Measurements from ENCODE around the gene SLC39A11. TPM values are rescaled to one million over a fixed set of nuclear protein-coding genes. Genes with fewer than 3 reads are reported as not detected.

SLC39A11 gene
- total and polyA plus RNA-seq, 2 donors (not counting 1 experiment from before 2014, with no cell fraction given): 12.7 to 27.4 TPM

DNA sequence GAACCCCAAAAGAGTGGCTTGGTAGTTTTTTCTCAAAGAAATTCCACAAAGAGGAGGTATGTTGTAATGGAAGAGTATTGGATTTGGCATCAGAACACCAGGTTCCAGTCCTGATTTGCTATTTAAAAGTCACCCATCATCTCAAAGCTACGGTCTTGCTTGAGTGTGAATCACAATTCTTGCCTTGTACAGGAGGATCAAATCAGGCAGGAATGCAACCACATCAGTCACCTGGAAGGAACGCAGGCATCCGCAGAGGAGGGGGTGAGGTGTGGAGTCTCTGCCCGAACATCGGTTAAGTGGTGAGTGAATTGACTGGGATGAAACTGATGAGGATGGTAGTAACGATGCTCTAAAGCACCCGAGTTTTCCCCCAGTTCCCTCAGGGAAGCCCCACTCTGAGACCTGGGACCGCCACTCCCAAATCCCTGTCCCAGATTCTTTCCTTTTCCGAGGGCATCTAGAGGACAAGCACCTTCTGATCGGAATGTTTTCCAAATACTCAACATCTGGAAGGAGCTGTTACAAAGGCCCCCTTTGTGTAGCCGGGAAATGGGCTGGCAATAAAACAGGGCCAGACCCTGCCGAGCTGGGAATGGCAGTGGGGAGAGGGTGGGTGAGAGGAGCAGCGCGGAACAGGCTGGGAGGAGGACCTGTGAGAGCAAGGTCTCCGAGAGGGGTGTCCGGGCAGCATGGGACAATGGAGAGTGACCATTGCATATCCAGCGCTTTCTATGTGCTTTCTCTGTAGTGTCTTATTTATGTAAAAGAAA lies 469.6 kb downstream of the SLC39A11 start:
- peak in 1 of 2 donors; percentile 56 for DNase-seq (ENCODE audit: low read depth in 2 of 2)
- H3K4me2 ChIP-seq (ENCODE audit: extremely low read depth, insufficient read depth, low read length): no peak overlapping the region
- no peaks in the 10 kb centered on the region for H4K20me1 ChIP-seq (ENCODE audit: control insufficient read depth, extremely low read depth, insufficient read depth, low read length)
- no peaks in the 10 kb centered on the region for H3K9me3 ChIP-seq (ENCODE audit: control insufficient read depth, insufficient read depth, low read depth, low read length)
- no peaks in the 10 kb centered on the region for H3K79me2 ChIP-seq (ENCODE audit: control insufficient read depth, insufficient read depth, low read length)
- H2AFZ ChIP-seq (ENCODE audit: low read length): no peak overlapping the region
- no peak overlapping the region for H3K9ac ChIP-seq (ENCODE audit: insufficient read depth, low read length)
- H3K36me3 ChIP-seq (ENCODE audit: control insufficient read depth, insufficient read depth, low read length): no peaks in the 10 kb centered on the region
- peaks cover 10% of the 10 kb centered on the region for H3K27me3 ChIP-seq (ENCODE audit: control insufficient read depth, insufficient read depth, low read length)
- TF ChIP-seq CTCF (conservative IDR thresholded peaks at IDR 0.05 in 1 of 2, IDR thresholded peaks at IDR 0.05 in 1 of 2; ENCODE audit: low read depth in 1 of 2, low read length in 2 of 2): no peak
- no peak overlapping the region for H3K27ac ChIP-seq (ENCODE audit: insufficient read depth, low read length)
- H3K4me1 ChIP-seq (ENCODE audit: control insufficient read depth, extremely low read depth, insufficient read depth, low read length): no peaks in the 10 kb centered on the region
- H3K4me3 ChIP-seq (replicated peaks in 1 of 4; ENCODE audit: control extremely low read depth in 1 of 4, insufficient read depth in 1 of 4, low read depth in 3 of 4, low read length in 4 of 4): no peak overlapping the region

DNA sequence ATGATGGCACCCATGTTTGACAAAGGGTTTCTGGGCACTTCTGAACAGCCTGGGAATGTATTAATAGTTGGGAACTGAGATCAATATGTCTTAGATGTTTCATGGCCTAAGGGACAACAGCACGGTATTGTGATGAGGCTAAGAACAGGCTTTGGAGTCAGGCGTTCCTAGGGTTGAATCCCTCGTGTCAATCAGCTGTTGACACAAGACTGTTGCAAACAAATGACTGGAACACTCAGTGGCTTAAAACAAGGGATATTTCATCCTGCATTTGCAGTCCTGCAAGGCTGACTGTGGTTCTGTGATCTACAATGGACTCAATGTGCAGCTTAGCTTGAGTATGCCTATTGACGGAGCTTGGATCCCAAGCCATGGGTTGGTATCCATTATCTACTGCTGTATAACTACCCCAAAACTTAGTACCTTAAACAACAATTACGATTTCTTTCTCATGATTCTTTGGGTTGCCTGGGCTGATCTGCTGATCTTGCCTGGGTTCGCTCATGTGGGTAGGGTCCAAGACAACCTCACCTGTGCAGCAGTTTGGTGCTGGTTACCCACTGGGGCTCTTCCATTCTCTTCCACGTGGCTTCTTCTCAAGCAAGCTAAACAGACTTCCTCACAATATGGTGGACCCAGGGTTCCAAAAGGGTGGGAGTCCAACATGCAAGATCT lies 472.4 kb downstream of the SLC39A11 start:
- Histone ChIP-seq H3K4me2 (ENCODE audit: extremely low read depth, insufficient read depth, low read length) (no peak overlapping the region), H3K9me3 (ENCODE audit: control insufficient read depth, insufficient read depth, low read depth, low read length) (no peaks in the 10 kb centered on the region), H3K4me3 (replicated peaks in 1 of 4; ENCODE audit: control extremely low read depth in 1 of 4, insufficient read depth in 1 of 4, low read depth in 3 of 4, low read length in 4 of 4) (no peak overlapping the region), H3K36me3 (ENCODE audit: control insufficient read depth, insufficient read depth, low read length) (no peaks in the 10 kb centered on the region), H2AFZ (ENCODE audit: low read length) (no peak overlapping the region), H4K20me1 (ENCODE audit: control insufficient read depth, extremely low read depth, insufficient read depth, low read length) (no peaks in the 10 kb centered on the region), H3K79me2 (ENCODE audit: control insufficient read depth, insufficient read depth, low read length) (no peaks in the 10 kb centered on the region), H3K4me1 (ENCODE audit: control insufficient read depth, extremely low read depth, insufficient read depth, low read length) (no peaks in the 10 kb centered on the region), H3K9ac (ENCODE audit: insufficient read depth, low read length) (no peak overlapping the region), H3K27me3 (ENCODE audit: control insufficient read depth, insufficient read depth, low read length) (peaks cover 16% of the 10 kb centered on the region), H3K27ac (ENCODE audit: insufficient read depth, low read length) (no peak overlapping the region)
- TF ChIP-seq EZH2 (IDR thresholded peaks at IDR 0.05; ENCODE audit: low read length, missing control alignments) (no peak), CTCF (conservative IDR thresholded peaks at IDR 0.05 in 1 of 2, IDR thresholded peaks at IDR 0.05 in 1 of 2; ENCODE audit: low read depth in 1 of 2, low read length in 2 of 2) (no peak)
- DNase-seq (ENCODE audit: low read depth in 2 of 2): no peak

GRCh38 chr17:72618001-72618509 lies 474.4 kb downstream of the SLC39A11 start:
- H3K27ac ChIP-seq (ENCODE audit: insufficient read depth, low read length): no peak overlapping the region
- no peaks in the 10 kb centered on the region for H3K4me1 ChIP-seq (ENCODE audit: control insufficient read depth, extremely low read depth, insufficient read depth, low read length)
- TF ChIP-seq CTCF (conservative IDR thresholded peaks at IDR 0.05 in 1 of 2, IDR thresholded peaks at IDR 0.05 in 1 of 2; ENCODE audit: low read depth in 1 of 2, low read length in 2 of 2) (no peak), EZH2 (IDR thresholded peaks at IDR 0.05; ENCODE audit: low read length, missing control alignments) (no peak)
- H3K27me3 ChIP-seq (ENCODE audit: control insufficient read depth, insufficient read depth, low read length): peaks cover 15% of the 10 kb centered on the region
- H2AFZ ChIP-seq (ENCODE audit: low read length): no peak overlapping the region
- no peaks in the 10 kb centered on the region for H3K9me3 ChIP-seq (ENCODE audit: control insufficient read depth, insufficient read depth, low read depth, low read length)
- no peak overlapping the region for H3K9ac ChIP-seq (ENCODE audit: insufficient read depth, low read length)
- H3K36me3 ChIP-seq (ENCODE audit: control insufficient read depth, insufficient read depth, low read length): no peaks in the 10 kb centered on the region
- DNase-seq (ENCODE audit: low read depth in 2 of 2): no peak
- no peaks in the 10 kb centered on the region for H4K20me1 ChIP-seq (ENCODE audit: control insufficient read depth, extremely low read depth, insufficient read depth, low read length)
- H3K4me2 ChIP-seq (ENCODE audit: extremely low read depth, insufficient read depth, low read length): no peak overlapping the region
- no peak overlapping the region for H3K4me3 ChIP-seq (replicated peaks in 1 of 4; ENCODE audit: control extremely low read depth in 1 of 4, insufficient read depth in 1 of 4, low read depth in 3 of 4, low read length in 4 of 4)
- H3K79me2 ChIP-seq (ENCODE audit: control insufficient read depth, insufficient read depth, low read length): no peaks in the 10 kb centered on the region

Measured in fibroblast of lung (primary cell).